Fibroblast of lung (primary cell): ENCODE measurements around the gene EZR. TPM values are rescaled to one million over a fixed set of nuclear protein-coding genes. Genes with fewer than 3 reads are reported as not detected.

Experiments
- DNase-seq, 2 donors: peaks; one replicate each; pipeline versions ENCODE4 v3.0.0 to v3.0.0-alpha.2; 2010; ENCODE audit warnings: low read depth in 2 of 2
- H2AFZ ChIP-seq: 2 replicates; pipeline ENCODE4 v1.5.1; 2012; ENCODE audit warnings: low read length, control low read depth, inconsistent platforms
- H3K27ac ChIP-seq: 2 replicates; pipeline ENCODE4 v1.5.1; 2011; ENCODE audit warnings: low read length, control low read depth; ENCODE audit not compliant: insufficient read depth
- H3K27me3 ChIP-seq: 2 replicates; pipeline ENCODE4 v1.5.1; 2011; ENCODE audit warnings: mild to moderate bottlenecking, low read length; ENCODE audit not compliant: control insufficient read depth, insufficient read depth
- H3K36me3 ChIP-seq: 2 replicates; pipeline ENCODE4 v1.5.1; 2011; ENCODE audit warnings: low read length; ENCODE audit not compliant: control insufficient read depth, insufficient read depth
- H3K4me1 ChIP-seq: 2 replicates; pipeline ENCODE4 v1.5.1; 2011; ENCODE audit warnings: low read length; ENCODE audit not compliant: control insufficient read depth, insufficient read depth; ENCODE audit errors: extremely low read depth
- H3K4me2 ChIP-seq: 2 replicates; pipeline ENCODE4 v1.5.1; 2011; ENCODE audit warnings: low read length, control low read depth; ENCODE audit not compliant: insufficient read depth; ENCODE audit errors: extremely low read depth
- H3K4me3 ChIP-seq, 4 experiments: fragments of 200-600 bp in 1 of 4; sonication (generic) in 1 of 4; replicated peaks in 1 of 4; 2 replicates each; pipeline ENCODE4 v1.5.1; 2011 to 2016; ENCODE audit warnings: low read length in 4 of 4, low read depth in 3 of 4, mild to moderate bottlenecking in 3 of 4, control low read depth in 2 of 4, inconsistent platforms in 1 of 4, mixed read lengths in 1 of 4; ENCODE audit not compliant: insufficient read depth in 1 of 4; ENCODE audit errors: control extremely low read depth in 1 of 4
- H3K79me2 ChIP-seq: 2 replicates; pipeline ENCODE4 v1.5.1; 2012; ENCODE audit warnings: mild to moderate bottlenecking, low read length, inconsistent platforms; ENCODE audit not compliant: control insufficient read depth, insufficient read depth
- H3K9ac ChIP-seq: 2 replicates; pipeline ENCODE4 v1.5.1; 2011; ENCODE audit warnings: mild to moderate bottlenecking, low read length, control low read depth; ENCODE audit not compliant: insufficient read depth
- H3K9me3 ChIP-seq: 2 replicates; pipeline ENCODE4 v1.5.1; 2012; ENCODE audit warnings: low read depth, low read length; ENCODE audit not compliant: control insufficient read depth, insufficient read depth
- H4K20me1 ChIP-seq: 2 replicates; pipeline ENCODE4 v1.5.1; 2011; ENCODE audit warnings: low read length; ENCODE audit not compliant: control insufficient read depth, insufficient read depth; ENCODE audit errors: extremely low read depth
- CTCF ChIP-seq, 2 donors: IDR thresholded peaks in 1 of 2; conservative IDR thresholded peaks in 1 of 2; 1 replicate in 1 of 2; 2 replicates in 1 of 2; pipeline ENCODE4 v1.5.1; 2011 to 2012; ENCODE audit warnings: low read length in 2 of 2, control low read depth in 1 of 2, inconsistent platforms in 1 of 2, low read depth in 1 of 2, mild to moderate bottlenecking in 1 of 2
- EZH2 ChIP-seq: IDR thresholded peaks from 2 replicates; pipeline ENCODE4 v1.5.1; 2012; ENCODE audit warnings: low read length, control low read depth, mild to moderate bottlenecking; ENCODE audit errors: missing control alignments
- polyA plus RNA-seq, 2 donors: library from polyadenylated mRNA; depleted of rRNA in 1 of 2; stranded (reverse) in 1 of 2; unstranded in 1 of 2; fragments of >200 nt; gene quantifications; 2 replicates each; pipeline ENCODE4 v1.2.1, GENCODE V29; 2011 to 2012; ENCODE audit warnings: missing spikeins in 1 of 2
- total RNA-seq: library from RNA; depleted of rRNA; stranded (reverse); fragments of >200 nt; gene quantifications from 2 replicates; pipeline ENCODE4 v1.2.1, GENCODE V29; 2014

EZR gene
- total and polyA plus RNA-seq, 2 donors (not counting 1 experiment from before 2014, with no cell fraction given), result 89.0 to 132 TPM

- DNase-seq, result no peak
These were observed 101.5 kb downstream of the EZR start for GRCh38 chr6:158717341-158718330.

More at GRCh38 chr6:158717341-158718330, 101.5 kb downstream of the EZR start:
- H3K27ac ChIP-seq, result no peak overlapping the region
- peaks cover 3% of the 10 kb centered on the region for H3K4me1 ChIP-seq
- H3K9me3 ChIP-seq, result no peaks in the 10 kb centered on the region
- no peaks in the 10 kb centered on the region for H3K36me3 ChIP-seq
- no peaks in the 10 kb centered on the region for H4K20me1 ChIP-seq
- H3K4me2 ChIP-seq, result no peak overlapping the region
- TF ChIP-seq CTCF (conservative IDR thresholded peaks at IDR 0.05 in 1 of 2, IDR thresholded peaks at IDR 0.05 in 1 of 2; ENCODE audit: low read depth in 1 of 2, low read length in 2 of 2), result no peak
- TF ChIP-seq EZH2, result no peak
- H3K9ac ChIP-seq, result no peak overlapping the region
- no peaks in the 10 kb centered on the region for H3K27me3 ChIP-seq
- H3K4me3 ChIP-seq, result no peak overlapping the region
- no peak overlapping the region for H2AFZ ChIP-seq
- no peaks in the 10 kb centered on the region for H3K79me2 ChIP-seq

Other genes with a start within 250 kb of the EZR start
- 85.3 and 92.3 TPM in 2 replicates for gene DYNLT1, start 174.6 kb downstream of the EZR start, total RNA-seq
- gene DYNLT1, start 174.6 kb downstream of the EZR start, polyA plus RNA-seq, result 280 and 296 TPM in 2 replicates
- 2.8 and 4.6 TPM in 2 replicates for gene SYTL3, start 169.3 kb downstream of the EZR start, total RNA-seq
- 0.76 and 1.4 TPM in 2 replicates for gene SYTL3, start 169.3 kb downstream of the EZR start, polyA plus RNA-seq
- gene RSPH3, start 180.8 kb upstream of the EZR start, total RNA-seq, result 3.6 and 5.9 TPM in 2 replicates
- 1.4 and 2.3 TPM in 2 replicates for gene RSPH3, start 180.8 kb upstream of the EZR start, polyA plus RNA-seq
- gene TAGAP, start 225.6 kb upstream of the EZR start, total RNA-seq, result under 0.01 TPM in 1 of 2 replicates, not detected in the other
- not detected in 2 replicates for gene TAGAP, start 225.6 kb upstream of the EZR start, polyA plus RNA-seq